Lung microvascular endothelial cell (primary cell): ENCODE data around the gene IFNAR2. TPM values are rescaled to one million over a fixed set of nuclear protein-coding genes. Genes with fewer than 3 reads are reported as not detected.
A peak's percentile ranks its signal among the peaks of the same experiment; 100 is the strongest.
"Not testable (repeated sequence)": the region's sequence is repeated elsewhere in the genome, so short reads cannot be mapped to it uniquely, and the experiment has no call there.

Source experiments
- DNase-seq, 2 donors: peaks; one replicate each; pipeline versions ENCODE4 v3.0.0 to v3.0.0-alpha.2; 2010; ENCODE audit warnings: low read depth in 2 of 2
- total RNA-seq: library from RNA; depleted of rRNA; stranded (reverse); fragments of >200 nt; gene quantifications from 2 replicates; pipeline ENCODE4 v1.2.1, GENCODE V29; 2014

Gene IFNAR2
- total RNA-seq, 1 donor from 2014 or later: 8.1 TPM

GRCh38 chr21:33214056-33214455 is 15.7 kb upstream of the IFNAR2 start:
- no peak for DNase-seq

- no peak for DNase-seq
Measured at GRCh38 chr21:33217138-33217520, 12.6 kb upstream of the IFNAR2 start.

DNA sequence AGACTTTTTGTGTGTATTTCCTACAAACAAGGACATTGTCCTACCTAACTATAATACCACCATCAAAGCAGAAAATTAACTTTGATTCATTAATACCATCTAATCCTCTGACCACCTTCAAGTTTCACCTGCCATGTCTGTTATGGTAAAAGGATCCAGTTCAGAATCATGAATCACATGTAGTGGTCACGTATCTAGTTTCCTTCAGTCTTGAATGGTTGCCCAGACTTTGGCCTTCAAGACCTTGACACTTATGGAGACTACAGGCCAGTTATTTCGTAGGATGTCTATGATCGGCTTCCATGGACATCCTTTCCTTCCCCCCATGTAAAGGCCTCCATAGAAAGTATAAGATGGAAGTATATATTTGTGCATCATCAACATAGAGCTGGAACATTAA is 10.4 kb upstream of the IFNAR2 start:
- no peak for DNase-seq

GRCh38 chr21:33219954-33220353 is 9.8 kb upstream of the IFNAR2 start:
- no peak for DNase-seq

- DNase-seq: not testable (repeated sequence)
Measured at GRCh38 chr21:33225376-33225775, 4.4 kb upstream of the IFNAR2 start.

DNA sequence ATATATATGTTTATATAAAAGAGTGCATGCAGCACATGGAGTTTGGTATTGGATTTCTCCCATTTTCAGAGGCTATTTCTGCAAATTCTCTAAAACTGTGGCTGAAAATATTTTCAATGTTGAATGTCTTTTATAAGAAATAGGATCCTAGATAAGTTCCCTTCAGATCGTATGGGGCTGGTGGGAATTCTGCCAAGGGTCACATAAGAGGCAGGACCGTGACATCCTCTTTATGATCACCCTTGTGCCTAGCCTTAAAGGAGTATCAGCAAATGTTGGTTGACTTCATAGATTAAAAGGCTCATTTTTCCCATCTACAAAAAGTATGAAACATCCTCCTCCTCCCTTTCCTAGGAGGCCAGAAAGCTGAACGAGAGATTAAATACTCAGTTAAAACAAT is 1.3 kb upstream of the IFNAR2 start:
- DNase-seq: no peak

DNA sequence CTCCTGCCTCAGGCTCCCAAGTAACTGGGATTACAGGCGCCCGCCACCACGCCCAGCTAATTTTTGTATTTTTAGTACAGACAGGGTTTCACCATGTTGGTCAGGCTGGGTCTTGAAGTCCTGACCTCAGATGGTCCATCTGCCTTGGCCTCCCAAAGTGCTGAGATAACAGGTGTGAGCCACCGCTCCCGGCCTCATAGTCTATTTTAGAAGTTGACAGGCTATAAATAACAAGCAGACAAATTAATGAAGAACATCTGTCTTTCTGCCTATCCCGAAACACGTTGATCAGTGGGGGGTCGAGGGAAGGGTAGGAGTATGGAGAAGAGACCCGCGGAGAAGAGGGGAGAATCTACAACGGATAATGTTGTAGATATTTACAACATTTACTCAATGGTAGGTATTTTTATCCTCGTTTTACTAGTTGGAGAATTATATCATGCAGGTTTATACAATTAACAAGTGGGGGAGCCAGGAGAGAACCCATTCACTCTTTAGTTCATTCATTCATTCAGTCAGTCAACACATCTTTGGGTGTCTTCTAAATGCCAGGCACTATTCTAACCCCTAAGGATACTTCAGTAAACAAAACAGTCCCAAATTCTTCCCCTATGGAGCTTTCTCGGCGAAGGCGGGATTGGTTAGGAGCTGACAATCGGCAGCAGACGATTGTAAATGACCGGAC is 497 bp upstream of the IFNAR2 start:
- no peak for DNase-seq

- DNase-seq: peak; percentile 26 to 84
Measured at GRCh38 chr21:33230545-33231324, 997 bp downstream of the IFNAR2 start.

DNA sequence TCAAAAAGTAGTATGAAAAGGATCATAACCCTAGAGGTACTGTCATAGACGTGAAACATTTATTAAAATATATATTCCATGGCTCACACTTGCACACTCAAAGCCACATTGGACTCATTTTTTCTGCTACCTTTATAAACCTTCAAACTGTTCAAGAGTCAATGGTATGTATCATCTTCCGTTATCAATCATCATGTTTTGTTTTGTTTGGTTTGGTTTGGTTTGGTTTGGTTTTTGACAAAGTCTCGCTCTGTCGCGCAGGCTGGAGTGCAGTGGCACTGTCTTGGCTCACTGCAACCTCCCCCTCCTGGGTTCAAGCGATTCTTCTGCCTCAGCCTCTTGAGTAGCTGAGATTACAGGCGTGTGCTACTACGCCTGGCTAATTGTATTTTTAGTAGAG is 1.8 kb downstream of the IFNAR2 start:
- DNase-seq: no peak

- no peak for DNase-seq
Measured at GRCh38 chr21:33232291-33233034, 2.7 kb downstream of the IFNAR2 start.

- DNase-seq: no peak
Measured at GRCh38 chr21:33234635-33235520, 5.1 kb downstream of the IFNAR2 start.

- DNase-seq: no peak
Measured at GRCh38 chr21:33236013-33236686, 6.4 kb downstream of the IFNAR2 start.

DNA sequence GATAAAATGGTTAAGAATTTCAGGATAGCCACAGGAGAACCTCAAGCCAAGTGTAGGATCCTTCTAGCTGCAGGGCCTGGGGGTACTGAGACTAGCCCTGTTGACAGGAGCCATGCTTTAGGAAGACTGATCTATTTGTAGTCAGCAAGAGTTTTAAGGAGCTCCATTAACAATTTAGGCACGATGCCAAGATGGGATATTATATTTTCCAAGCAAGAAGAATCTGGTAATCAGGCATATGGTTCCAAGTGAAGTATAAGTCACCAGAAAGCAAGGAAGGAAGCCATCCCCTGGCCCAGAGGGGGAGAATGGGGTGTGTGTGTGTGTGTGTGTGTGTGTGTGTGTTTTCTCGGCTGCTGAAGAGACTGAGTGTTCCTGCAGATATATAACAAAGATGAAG is 7.0 kb downstream of the IFNAR2 start:
- peak in 1 of 2 donors; percentile 52 for DNase-seq

GRCh38 chr21:33237486-33237885 is 7.7 kb downstream of the IFNAR2 start:
- no peak for DNase-seq

DNA sequence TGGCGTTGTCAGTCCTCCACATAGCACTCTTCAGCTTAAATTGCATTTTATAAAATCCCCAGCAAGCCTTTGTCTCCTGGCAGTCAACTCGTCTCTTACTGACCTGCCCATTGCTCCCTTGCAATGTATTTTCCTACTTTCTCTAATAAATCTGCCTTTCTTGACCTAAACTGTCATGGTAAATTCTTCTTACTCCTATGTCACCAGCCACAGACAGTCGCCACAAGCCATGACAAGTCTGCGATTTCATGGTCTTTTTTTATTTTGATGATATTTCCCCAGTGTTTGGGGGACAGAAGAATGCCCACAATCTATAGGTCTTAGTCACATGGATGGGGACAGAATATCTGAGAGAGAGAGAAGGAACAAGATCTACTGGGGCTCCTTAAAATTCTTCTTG is 8.4 kb downstream of the IFNAR2 start:
- no peak for DNase-seq

DNA sequence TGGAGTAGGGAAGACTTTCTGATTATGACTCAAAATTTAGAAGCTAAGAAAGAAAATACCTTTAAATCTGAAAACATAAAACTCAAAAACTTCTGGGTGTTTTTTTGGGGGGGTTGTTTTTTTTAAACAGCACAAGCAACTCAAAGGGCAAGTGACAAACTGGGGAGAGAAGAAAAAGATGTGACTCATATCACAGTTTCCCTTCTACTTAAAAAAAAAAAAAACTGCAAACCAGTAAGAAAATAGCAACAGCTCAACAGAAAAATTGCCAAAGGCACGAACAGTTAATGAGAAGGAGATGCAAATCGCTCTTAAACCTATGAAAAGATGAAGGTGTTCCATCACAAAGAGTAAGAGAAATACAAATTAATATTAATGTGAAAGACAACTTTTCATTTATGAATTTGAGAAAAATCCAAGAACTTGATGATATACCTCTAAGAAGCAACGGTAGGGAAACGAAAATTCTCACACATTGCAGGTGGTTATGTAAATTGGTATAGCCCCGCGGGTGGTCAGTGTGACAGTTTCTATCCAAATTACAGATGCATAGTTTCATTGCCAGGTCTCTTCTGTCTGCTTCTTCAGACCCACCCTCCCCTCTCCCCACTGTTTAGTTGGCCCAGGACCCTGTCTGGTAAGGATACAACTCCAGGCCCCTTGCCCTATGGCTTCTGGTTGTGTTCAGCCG is 9.0 kb downstream of the IFNAR2 start:
- peak in 1 of 2 donors; percentile 45 for DNase-seq

DNA sequence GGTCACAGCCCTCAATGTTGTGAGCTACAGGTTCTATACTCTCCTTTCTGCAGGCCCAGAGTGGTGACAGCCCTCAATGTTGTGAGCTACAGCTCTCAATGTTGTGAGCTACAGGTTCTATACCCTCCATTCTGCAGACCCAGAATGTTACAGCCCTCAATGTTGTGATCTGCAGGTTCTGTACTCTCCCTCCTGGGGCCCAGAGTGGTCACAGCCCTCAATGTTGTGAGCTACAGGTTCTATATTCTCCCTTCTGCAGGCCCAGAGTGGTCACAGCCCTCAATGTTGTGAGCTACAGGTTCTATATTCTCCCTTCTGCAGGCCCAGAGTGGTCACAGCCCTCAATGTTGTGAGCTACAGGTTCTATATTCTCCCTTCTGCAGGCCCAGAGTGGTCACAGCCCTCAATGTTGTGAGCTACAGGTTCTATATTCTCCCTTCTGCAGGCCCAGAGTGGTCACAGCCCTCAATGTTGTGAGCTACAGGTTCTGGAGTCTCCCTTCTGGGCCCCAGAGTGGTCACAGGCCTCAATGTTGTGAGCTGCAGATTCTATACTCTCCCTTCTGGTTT is 9.9 kb downstream of the IFNAR2 start:
- DNase-seq: not testable (repeated sequence)

DNA sequence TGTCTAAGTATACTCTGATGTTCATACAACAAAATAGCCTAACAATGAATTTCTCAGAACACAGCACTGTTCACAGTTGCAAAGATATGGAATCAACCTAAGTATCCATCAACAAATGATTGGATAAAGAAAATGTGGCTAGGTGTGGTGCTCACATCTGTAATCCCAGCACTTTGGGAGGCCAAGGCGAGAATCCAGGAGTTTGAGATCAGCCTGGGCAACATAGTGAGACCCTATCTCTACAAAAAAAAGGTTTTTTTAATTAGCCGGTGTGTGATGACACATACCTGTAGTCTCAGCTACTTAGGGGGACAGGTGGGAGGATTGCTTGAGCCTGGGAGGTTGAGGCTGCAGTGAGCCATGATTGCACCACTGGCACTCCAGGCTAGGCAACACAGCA is 10.7 kb downstream of the IFNAR2 start:
- no peak for DNase-seq

DNA sequence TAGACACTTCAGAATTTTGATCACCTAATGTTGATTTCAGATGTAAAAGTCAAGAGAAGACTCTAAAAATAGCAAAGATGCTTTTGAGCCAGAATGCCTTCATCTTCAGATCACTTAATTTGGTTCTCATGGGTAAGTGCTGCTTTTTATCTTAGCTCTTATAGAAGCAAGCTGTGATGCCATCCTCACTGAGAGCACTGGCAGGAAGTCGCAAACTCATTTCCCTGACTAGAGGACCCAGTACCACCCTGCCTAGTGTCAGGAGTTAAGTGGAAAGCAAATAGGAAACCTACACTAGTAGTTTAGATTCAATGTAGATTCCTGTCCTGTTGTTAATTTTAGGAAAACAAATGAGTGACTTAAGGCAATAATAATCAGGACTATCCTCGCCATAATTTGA is 12.1 kb downstream of the IFNAR2 start:
- DNase-seq: peak in 1 of 2 donors; percentile 20

GRCh38 chr21:33242846-33243245 is 13.1 kb downstream of the IFNAR2 start:
- DNase-seq: not testable (repeated sequence)
